WI38 (cell line): ENCODE measurements around the gene PSMA7.

Experiments
- H3K4me3 ChIP-seq: 2 replicates; pipeline ENCODE4 v1.5.1; 2011; ENCODE audit warnings: low read depth, mild to moderate bottlenecking, control low read depth, low read length
- CTCF ChIP-seq: IDR thresholded peaks from 2 replicates; pipeline ENCODE4 v1.5.1; 2012; ENCODE audit warnings: low read depth, mild to moderate bottlenecking, control low read depth, low read length

Gene PSMA7

GRCh38 chr20:62145688-62146018 lies 2.5 kb upstream of the PSMA7 start:
- H3K4me3 ChIP-seq = no peak overlapping the region
- no peak for TF ChIP-seq CTCF

- peak overlapping the region; percentile 80 for H3K4me3 ChIP-seq
- no peak for TF ChIP-seq CTCF
Observed at GRCh38 chr20:62143957-62144825, 997 bp upstream of the PSMA7 start.

- TF ChIP-seq CTCF = no peak
- H3K4me3 ChIP-seq = peak overlapping the region; percentile 80
Observed at GRCh38 chr20:62142252-62143080, 728 bp downstream of the PSMA7 start.

GRCh38 chr20:62141397-62142251 lies 1.6 kb downstream of the PSMA7 start:
- peak; percentile 39 for TF ChIP-seq CTCF
- peak overlapping the region; percentile 80 for H3K4me3 ChIP-seq

DNA sequence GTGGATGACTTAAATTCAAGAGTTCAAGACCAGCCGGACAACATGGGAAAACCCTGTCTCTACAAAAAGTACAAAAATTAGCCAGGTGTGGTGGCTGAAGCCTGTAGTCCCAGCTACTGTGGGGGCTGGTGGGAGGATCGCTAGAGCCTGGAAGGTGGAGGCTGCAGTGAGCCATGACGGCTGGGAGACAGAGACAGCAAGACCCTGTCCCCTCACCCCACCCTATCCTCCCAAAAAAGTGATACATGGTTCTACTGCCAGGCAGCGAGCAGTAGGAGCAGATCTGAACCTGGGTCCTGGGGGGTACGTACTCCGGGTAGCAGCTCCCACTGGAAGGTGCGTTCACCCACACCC lies 2.2 kb downstream of the PSMA7 start:
- peak overlapping the region; percentile 80; the same call in 1 of the 2 replicates for H3K4me3 ChIP-seq
- TF ChIP-seq CTCF = no peak

GRCh38 chr20:62139636-62140035 lies 3.6 kb downstream of the PSMA7 start:
- no peak for TF ChIP-seq CTCF

More at GRCh38 chr20:62139636-62140035, 3.6 kb downstream of the PSMA7 start:
- no peak overlapping the region for H3K4me3 ChIP-seq
